MM.1S (cell line): Measurements from ENCODE around the gene MRPS27.

Experiments used
- DNase-seq: peaks from one replicate; pipeline ENCODE4 v3.0.0-alpha.2; 2015
- H2AFZ ChIP-seq: fragments of 300-600 bp; sonication (generic); 2 replicates; pipeline ENCODE4 v1.6.0; 2016; ENCODE audit warnings: antibody characterized with exemption, low read length
- H3F3A ChIP-seq: fragments of 300-600 bp; sonication (generic); 2 replicates; pipeline ENCODE4 v1.6.1; 2016; ENCODE audit warnings: mild to moderate bottlenecking, antibody characterized with exemption, low read length, moderate library complexity, mixed read lengths; ENCODE audit not compliant: insufficient read depth
- H3K27ac ChIP-seq: fragments of 300-600 bp; sonication (generic); 2 replicates; pipeline ENCODE4 v1.5.1; 2016; ENCODE audit warnings: mild to moderate bottlenecking, low read length
- H3K27me3 ChIP-seq: fragments of 300-600 bp; sonication (generic); replicated peaks from 2 replicates; pipeline ENCODE4 v1.6.0; 2016; ENCODE audit warnings: low read length; ENCODE audit not compliant: insufficient read depth
- H3K36me3 ChIP-seq: fragments of 300-600 bp; sonication (generic); replicated peaks from 2 replicates; pipeline ENCODE4 v1.6.1; 2016; ENCODE audit warnings: mild to moderate bottlenecking, low read length, mixed read lengths; ENCODE audit not compliant: insufficient read depth
- H3K4me1 ChIP-seq: fragments of 300-600 bp; sonication (generic); 2 replicates; pipeline ENCODE4 v1.6.1; 2016; ENCODE audit warnings: low read length, mixed read lengths
- H3K4me2 ChIP-seq: fragments of 300-600 bp; sonication (generic); 2 replicates; pipeline ENCODE4 v1.6.0; 2016; ENCODE audit warnings: low read depth, low read length
- H3K4me3 ChIP-seq: fragments of 300-600 bp; sonication (generic); 2 replicates; pipeline ENCODE4 v1.5.1; 2016; ENCODE audit warnings: low read length, mixed read lengths
- H3K79me2 ChIP-seq: fragments of 300-600 bp; sonication (generic); 2 replicates; pipeline ENCODE4 v1.6.1; 2016; ENCODE audit warnings: mixed run types, low read length, mixed read lengths
- H3K9ac ChIP-seq: fragments of 300-600 bp; sonication (generic); 2 replicates; pipeline ENCODE4 v1.6.1; 2016; ENCODE audit warnings: low read length, mixed read lengths
- H3K9me2 ChIP-seq: fragments of 300-600 bp; sonication (generic); replicated peaks from 2 replicates; pipeline ENCODE4 v1.6.1; 2016; ENCODE audit warnings: mild to moderate bottlenecking, low read length, mixed read lengths; ENCODE audit not compliant: insufficient read depth
- H3K9me3 ChIP-seq: fragments of 300-600 bp; sonication (generic); replicated peaks from 2 replicates; pipeline ENCODE4 v1.6.1; 2016; ENCODE audit warnings: mild to moderate bottlenecking, low read length, mixed read lengths; ENCODE audit not compliant: insufficient read depth
- H4K20me1 ChIP-seq: fragments of 300-600 bp; sonication (generic); 2 replicates; pipeline ENCODE4 v1.6.1; 2016; ENCODE audit warnings: mild to moderate bottlenecking, low read length, moderate library complexity, mixed read lengths; ENCODE audit not compliant: insufficient read depth
- CTCF ChIP-seq: fragments of 300-600 bp; sonication (generic); IDR thresholded peaks from 2 replicates; pipeline ENCODE4 v1.5.1; 2016; ENCODE audit warnings: antibody characterized with exemption, low read length, mixed read lengths
- EZH2 ChIP-seq: fragments of 300-600 bp; sonication (generic); optimal IDR thresholded peaks from 2 replicates; pipeline ENCODE3; 2017; ENCODE audit warnings: low read depth, mild to moderate bottlenecking, antibody characterized with exemption, low read length, mixed read lengths
- EZH2phosphoT487 ChIP-seq: fragments of 300-600 bp; sonication (generic); IDR thresholded peaks from 2 replicates; pipeline ENCODE4 v1.6.1; 2018; ENCODE audit warnings: antibody characterized with exemption, low read length

MRPS27 gene

GRCh38 chr5:72319976-72320752, at the start of gene MRPS27, which contains the start of gene PTCD2:
TSS of gene MRPS27 (minus strand) at chr5:72320240. CDS start at chr5:72320221, 19 bp downstream.
TSS of gene PTCD2 (plus strand) at chr5:72320373. CDS start at chr5:72320383, 10 bp downstream.
- Histone ChIP-seq H3K9me3 (no peaks in the 10 kb centered on the region), H3K9me2 (no peaks in the 10 kb centered on the region), H3K4me2 (peak within 1 kb of the TSS; percentile 82), H3K36me3 (no peaks in the 10 kb centered on the region), H4K20me1 (no peaks in the 10 kb centered on the region), H3K4me3 (peak within 1 kb of the TSS; percentile 100), H2AFZ (peak within 1 kb of the TSS; percentile 97), H3K27ac (peak within 1 kb of the TSS; percentile 68), H3K9ac (peak within 1 kb of the TSS; percentile 87), H3F3A (peaks cover 4% of the 10 kb centered on the region; the same call in 1 of the 2 replicates), H3K4me1 (peaks cover 6% of the 10 kb centered on the region), H3K27me3 (no peaks in the 10 kb centered on the region), H3K79me2 (peaks cover 48% of the 10 kb centered on the region)
- peak; percentile 99 for DNase-seq
- TF ChIP-seq CTCF: peak; percentile 27
- TF ChIP-seq EZH2: no peak

GRCh38 chr5:72369711-72370110, 49.7 kb upstream of the MRPS27 start:
- no peaks in the 10 kb centered on the region for H4K20me1 ChIP-seq
- no peak overlapping the region for H3K4me3 ChIP-seq
- H3K36me3 ChIP-seq: no peaks in the 10 kb centered on the region
- no peaks in the 10 kb centered on the region for H3F3A ChIP-seq
- TF ChIP-seq CTCF (no peak), EZH2phosphoT487 (no peak), EZH2 (no peak)
- no peak overlapping the region for H2AFZ ChIP-seq
- no peaks in the 10 kb centered on the region for H3K9me3 ChIP-seq
- H3K9me2 ChIP-seq: no peaks in the 10 kb centered on the region
- no peak for DNase-seq
- no peaks in the 10 kb centered on the region for H3K27me3 ChIP-seq
- H3K4me2 ChIP-seq: no peak overlapping the region
- no peak overlapping the region for H3K9ac ChIP-seq
- H3K79me2 ChIP-seq: no peaks in the 10 kb centered on the region
- no peaks in the 10 kb centered on the region for H3K4me1 ChIP-seq
- no peak overlapping the region for H3K27ac ChIP-seq

GRCh38 chr5:72369301-72369700, 49.3 kb upstream of the MRPS27 start:
- Histone ChIP-seq H3K4me2 (no peak overlapping the region), H3K27me3 (no peaks in the 10 kb centered on the region), H2AFZ (no peak overlapping the region), H3K36me3 (no peaks in the 10 kb centered on the region), H3K79me2 (no peaks in the 10 kb centered on the region), H3F3A (no peaks in the 10 kb centered on the region), H3K4me3 (no peak overlapping the region), H3K9me3 (no peaks in the 10 kb centered on the region), H3K9ac (no peak overlapping the region), H3K9me2 (no peaks in the 10 kb centered on the region), H4K20me1 (no peaks in the 10 kb centered on the region), H3K27ac (no peak overlapping the region), H3K4me1 (no peaks in the 10 kb centered on the region)
- DNase-seq: no peak
- TF ChIP-seq EZH2phosphoT487 (no peak), CTCF (no peak), EZH2 (no peak)
